Hematopoietic multipotent progenitor cell treated with erythropoietin and hydrocortisone succinate and interleukin-3 and kit ligand, for 4 days (in vitro differentiated cells): Measurements from ENCODE around the gene GCSH.
A peak's percentile ranks its signal among the peaks of the same experiment; 100 is the strongest.

Experiments
- DNase-seq: peaks from one replicate; pipeline ENCODE4 v3.0.0-alpha.2; 2015

GCSH gene

GRCh38 chr16:81040842-81041241 lies 55.4 kb downstream of the GCSH start:
- no peak for DNase-seq

- no peak for DNase-seq
These were observed 56.1 kb downstream of the GCSH start for GRCh38 chr16:81040131-81040530.

- DNase-seq: peak; percentile 78
These were observed 59.3 kb downstream of the GCSH start for GRCh38 chr16:81036751-81037350.

GRCh38 chr16:81035975-81036750 lies 60.0 kb downstream of the GCSH start:
- peak; percentile 60 for DNase-seq

GRCh38 chr16:81035398-81035974 lies 60.7 kb downstream of the GCSH start, which contains the start of gene ATMIN:
Gene ATMIN, plus strand, starts transcription at chr16:81035842. Its CDS starts 29 bp downstream, at chr16:81035871.
- DNase-seq: peak; percentile 94
